ENCODE results near the gene MYO18B.

Gene MYO18B

GRCh38 chr22:26053737-26054316 is 311.8 kb downstream of the MYO18B start:
- no peak for DNase-seq (ENCODE audit: low spot score)

GRCh38 chr22:26054841-26055605 is 313.0 kb downstream of the MYO18B start:
- DNase-seq (ENCODE audit: low spot score): no peak

GRCh38 chr22:26055693-26056092 is 313.7 kb downstream of the MYO18B start:
- no peak for DNase-seq (ENCODE audit: low spot score)

- DNase-seq (ENCODE audit: low spot score): no peak
These were observed 314.6 kb downstream of the MYO18B start for GRCh38 chr22:26056455-26057200.

- DNase-seq (ENCODE audit: low spot score): no peak
These were observed 315.7 kb downstream of the MYO18B start for GRCh38 chr22:26057731-26058130.

GRCh38 chr22:26064048-26064447 is 322.1 kb downstream of the MYO18B start:
- no peak for DNase-seq (ENCODE audit: low spot score)

- no peak for DNase-seq (ENCODE audit: low spot score)
These were observed 323.9 kb downstream of the MYO18B start for GRCh38 chr22:26065847-26066246.

GRCh38 chr22:26066534-26066933 is 324.5 kb downstream of the MYO18B start:
- DNase-seq (ENCODE audit: low spot score): peak; percentile 54

GRCh38 chr22:26068571-26068970 is 326.6 kb downstream of the MYO18B start:
- no peak for DNase-seq (ENCODE audit: low spot score)

- no peak for DNase-seq (ENCODE audit: low spot score)
These were observed 330.6 kb downstream of the MYO18B start for GRCh38 chr22:26072621-26073020.

- DNase-seq (ENCODE audit: low spot score): no peak
These were observed 333.3 kb downstream of the MYO18B start for GRCh38 chr22:26075251-26075650.

- no peak for DNase-seq (ENCODE audit: low spot score)
These were observed 337.0 kb downstream of the MYO18B start for GRCh38 chr22:26079009-26079408.
